ENCODE measurements around the gene ALDH16A1.
A peak's percentile ranks its signal among the peaks of the same experiment; 100 is the strongest.
"Not testable (repeated sequence)": the region's sequence is repeated elsewhere in the genome, so short reads cannot be mapped to it uniquely, and the experiment has no call there.

The ALDH16A1 gene

DNA sequence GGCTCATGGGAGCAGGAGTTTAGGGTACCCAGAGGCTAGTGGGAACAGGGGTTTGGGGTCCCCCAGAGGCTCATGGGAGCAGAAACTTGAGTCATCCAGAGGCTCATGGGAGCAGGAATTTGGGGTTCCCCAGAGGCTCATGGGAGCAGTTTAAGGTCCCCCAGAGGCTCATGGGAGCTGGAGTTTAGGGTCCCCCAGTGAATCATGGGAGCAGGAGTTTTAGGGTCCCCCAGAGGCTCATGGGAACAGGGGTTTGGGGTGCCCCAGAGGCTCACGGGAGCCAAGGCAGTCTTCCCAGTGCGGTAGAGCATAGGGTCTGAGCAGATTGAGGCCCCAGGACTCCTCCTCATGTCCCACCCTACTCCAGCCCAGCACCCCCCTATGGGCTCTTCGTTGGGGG is 12.3 kb downstream of the ALDH16A1 start:
- no peak for DNase-seq

DNA sequence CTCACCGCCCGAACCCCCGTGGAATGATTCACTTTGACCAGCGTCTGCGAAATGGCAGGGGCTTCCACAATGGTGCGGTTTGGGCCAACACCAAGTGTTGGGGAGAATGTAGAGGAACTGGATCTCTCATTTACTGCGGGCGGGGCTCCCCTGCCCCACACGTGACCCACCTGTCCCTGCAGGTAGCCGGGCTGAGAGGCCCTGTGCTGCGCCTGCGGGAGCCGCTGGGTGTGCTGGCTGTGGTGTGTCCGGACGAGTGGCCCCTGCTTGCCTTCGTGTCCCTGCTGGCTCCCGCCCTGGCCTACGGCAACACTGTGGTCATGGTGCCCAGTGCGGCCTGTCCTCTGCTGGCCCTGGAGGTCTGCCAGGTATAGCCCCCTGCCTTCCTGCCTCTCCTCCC is 15.2 kb downstream of the ALDH16A1 start:
- DNase-seq: no peak

DNA sequence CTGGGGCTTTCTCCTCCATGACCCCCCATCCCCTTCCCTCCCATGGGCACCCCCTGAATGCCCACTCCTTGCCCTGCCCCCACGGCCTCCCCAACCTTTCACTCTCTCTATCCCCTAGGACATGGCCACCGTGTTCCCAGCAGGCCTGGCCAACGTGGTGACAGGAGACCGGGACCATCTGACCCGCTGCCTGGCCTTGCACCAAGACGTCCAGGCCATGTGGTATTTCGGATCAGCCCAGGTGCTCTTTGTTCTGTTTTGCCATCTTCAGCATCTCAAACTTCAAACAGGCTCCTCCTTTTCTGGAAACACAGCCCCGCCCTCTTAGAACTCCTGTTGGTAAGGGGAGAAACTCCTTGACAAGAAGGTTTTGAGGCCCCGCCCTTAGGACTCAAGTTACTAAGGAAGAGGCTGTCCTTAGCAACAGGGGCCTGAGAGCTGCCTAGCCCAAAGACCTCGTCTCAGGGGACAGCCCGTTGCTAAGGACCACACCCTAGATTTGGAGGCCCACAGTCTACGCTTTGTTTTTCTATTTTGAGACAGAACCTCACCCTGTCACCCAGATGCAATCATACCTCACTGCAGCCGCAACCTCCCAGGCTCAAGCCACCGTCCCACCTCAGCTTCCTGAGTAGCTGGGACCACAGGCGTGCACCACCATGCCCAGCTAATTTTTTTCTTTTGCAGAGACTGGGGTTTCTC is 15.9 kb downstream of the ALDH16A1 start:
- DNase-seq: no peak

DNA sequence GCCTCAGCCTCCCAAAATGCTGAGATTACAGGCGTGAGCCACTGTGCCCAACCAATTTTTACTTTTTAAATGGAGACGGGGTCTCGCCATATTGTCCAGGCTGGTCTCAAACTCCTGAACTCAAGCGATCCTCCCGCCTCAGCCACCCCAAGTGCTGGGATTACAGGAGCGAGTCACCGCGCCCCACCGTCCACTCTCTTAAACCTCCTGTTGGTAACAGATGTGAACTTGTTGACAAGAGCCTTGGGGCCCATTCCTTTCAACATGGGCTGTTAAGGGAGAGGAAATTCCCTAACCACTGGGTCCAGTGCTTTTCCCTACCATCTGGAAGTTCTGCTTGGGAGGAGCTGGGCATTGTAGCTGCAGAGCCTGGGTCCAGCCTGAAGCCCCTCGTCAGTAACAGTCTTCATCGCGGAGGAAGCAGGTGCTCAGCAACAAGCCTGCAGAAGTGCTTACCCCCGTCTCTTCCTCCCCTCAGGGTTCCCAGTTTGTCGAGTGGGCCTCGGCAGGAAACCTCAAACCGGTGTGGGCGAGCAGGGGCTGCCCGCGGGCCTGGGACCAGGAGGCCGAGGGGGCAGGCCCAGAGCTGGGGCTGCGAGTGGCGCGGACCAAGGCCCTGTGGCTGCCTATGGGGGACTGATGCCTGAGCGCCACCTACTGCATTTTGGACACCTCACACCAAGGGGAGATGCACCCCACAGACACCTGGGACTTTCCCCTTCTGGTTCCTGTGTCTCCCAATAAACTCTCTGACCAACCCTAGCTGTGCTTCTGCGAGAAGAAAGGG is 17.0 kb downstream of the ALDH16A1 start:
- DNase-seq: no peak

DNA sequence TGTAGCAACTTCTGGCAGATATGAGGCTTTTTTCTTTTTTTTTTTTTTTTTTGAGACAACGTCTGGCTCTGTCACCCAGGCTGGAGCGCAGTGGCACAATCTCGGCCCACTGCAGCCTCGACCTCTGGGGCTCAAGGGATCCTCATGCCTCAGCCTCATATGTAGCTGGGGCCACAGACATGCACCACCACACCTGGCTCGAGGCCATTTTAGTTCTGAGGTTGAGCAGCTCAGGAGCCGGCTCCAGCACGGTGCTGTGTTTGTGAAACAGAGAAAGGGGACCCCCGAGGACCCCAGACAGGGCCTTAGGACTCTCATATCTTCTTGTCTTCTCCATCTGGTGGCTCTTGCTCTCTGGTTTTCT is 17.6 kb downstream of the ALDH16A1 start:
- no peak for DNase-seq

DNA sequence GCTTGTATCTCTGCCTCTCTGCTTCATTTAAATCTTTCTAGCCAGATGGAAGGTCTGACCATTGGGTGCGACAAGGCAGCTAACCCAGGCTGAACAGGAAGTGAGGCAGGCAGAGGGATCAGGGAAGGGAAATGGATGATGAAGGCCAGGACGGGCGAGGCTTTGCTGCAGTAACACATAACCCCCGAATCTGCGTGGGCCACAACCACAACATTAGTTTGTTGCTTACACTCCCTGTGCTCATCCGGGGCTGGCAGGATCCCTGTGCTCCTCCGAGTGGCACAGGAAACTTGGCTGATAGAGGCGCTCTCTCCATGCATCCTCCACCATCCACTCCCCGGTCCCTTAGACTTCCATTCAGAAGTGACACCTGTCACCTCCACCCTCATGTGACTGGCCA is 19.9 kb downstream of the ALDH16A1 start:
- no peak for DNase-seq

DNA sequence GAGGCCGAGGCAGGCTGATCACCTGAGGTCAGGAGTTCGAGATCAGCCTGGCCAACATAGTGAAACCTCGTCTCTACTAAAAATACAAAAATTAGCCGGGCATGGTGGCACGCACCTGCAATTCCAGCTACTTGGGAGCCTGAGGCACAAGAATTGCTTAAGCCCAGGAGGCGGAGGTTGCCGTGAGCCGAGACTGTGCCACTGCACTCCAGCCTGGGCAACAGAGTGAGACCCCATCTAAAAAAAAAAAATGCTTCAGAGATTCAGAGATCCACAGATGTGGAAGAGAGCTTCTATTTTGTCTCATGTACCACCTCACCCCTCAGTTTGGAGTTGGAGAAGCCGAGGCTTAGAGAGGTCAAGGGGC is 20.5 kb downstream of the ALDH16A1 start:
- not testable (repeated sequence) for DNase-seq

DNA sequence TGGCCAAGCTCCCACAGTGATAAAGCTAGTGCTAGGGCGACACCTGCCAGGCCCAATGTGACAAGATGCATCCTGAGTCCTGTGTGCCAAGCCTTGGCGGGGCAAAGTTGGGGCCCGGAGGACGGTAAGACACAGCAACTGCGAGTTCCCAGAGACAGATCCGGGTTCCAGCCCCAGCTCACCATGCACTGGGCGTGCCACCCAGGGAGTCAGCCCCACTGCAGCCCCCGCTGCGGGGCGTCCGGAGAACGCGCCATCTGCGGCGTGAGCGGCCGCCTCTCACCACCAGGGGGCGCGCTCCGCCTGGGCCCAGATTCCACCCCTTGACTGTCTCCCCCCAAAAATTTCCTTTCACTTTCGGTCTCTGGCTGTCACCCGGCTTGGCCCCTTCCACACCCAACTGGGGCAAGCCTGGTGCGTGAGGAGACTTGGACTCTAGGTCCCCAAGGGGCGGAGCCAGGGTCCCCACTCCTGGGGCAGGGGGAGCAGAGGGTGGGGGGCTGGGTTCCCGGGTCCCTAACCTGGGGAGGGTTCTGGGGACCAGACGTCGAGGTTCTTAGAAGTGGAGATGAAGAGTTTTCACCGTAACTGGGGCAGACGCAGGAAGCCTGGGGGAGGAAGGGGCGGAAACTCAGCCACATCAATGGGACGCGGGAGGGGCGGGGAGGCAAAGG is 21.0 kb downstream of the ALDH16A1 start, which contains the start of gene FLT3LG:
Gene FLT3LG, plus strand, starts transcription at position 348 of the 674 bp plus-strand sequence. CDS start 425 bp downstream, outside the sequence.
- peak; percentile 63 for DNase-seq

DNA sequence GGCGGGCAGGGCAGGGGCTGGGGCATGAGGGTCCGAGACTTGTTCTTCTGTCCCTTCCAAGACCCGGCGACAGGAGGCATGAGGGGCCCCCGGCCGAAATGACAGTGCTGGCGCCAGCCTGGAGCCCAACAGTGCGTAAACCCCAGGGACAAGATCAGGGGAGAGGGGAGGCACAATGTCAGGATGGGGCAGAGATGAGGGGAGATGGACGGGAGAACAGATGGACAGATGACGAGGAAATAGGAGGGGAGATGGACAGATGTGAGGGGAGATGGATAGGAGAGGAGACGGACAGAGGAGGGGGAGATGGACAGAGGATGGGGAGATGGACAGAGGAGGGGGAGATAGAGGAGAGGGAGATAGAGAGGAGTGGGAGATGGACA is 21.5 kb downstream of the ALDH16A1 start:
- no peak for DNase-seq

DNA sequence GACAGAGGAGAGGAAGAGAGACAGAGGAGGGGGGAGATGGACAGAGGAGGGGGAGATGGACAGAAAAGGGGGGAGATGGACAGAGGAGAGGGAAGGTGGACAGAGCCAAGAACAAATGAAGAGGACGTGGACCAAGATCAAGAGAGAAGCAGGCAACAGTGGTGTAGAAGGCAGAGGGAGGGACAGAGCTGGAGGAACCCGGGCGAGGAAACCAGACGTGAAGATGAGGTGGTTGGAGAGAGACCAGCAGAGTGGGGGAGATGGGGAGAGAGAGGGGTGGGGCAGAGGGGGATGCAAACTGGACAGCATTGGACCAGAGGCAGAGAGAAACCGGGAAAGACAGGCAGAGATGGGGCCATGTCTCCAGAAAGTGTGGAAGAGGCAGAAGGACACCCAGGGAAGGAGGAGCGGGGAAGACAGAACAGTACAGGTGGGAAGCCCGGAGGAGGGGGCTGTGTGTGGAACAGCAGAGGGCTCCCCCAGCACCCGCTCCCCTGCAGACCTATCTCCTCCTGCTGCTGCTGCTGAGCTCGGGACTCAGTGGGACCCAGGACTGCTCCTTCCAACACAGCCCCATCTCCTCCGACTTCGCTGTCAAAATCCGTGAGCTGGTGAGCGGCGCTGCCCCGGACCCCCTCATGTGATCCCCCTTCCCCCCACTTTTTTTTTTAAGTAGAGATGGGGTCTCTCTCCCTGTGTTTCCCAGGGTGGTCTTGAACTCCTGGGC is 22.3 kb downstream of the ALDH16A1 start:
- DNase-seq: no peak

DNA sequence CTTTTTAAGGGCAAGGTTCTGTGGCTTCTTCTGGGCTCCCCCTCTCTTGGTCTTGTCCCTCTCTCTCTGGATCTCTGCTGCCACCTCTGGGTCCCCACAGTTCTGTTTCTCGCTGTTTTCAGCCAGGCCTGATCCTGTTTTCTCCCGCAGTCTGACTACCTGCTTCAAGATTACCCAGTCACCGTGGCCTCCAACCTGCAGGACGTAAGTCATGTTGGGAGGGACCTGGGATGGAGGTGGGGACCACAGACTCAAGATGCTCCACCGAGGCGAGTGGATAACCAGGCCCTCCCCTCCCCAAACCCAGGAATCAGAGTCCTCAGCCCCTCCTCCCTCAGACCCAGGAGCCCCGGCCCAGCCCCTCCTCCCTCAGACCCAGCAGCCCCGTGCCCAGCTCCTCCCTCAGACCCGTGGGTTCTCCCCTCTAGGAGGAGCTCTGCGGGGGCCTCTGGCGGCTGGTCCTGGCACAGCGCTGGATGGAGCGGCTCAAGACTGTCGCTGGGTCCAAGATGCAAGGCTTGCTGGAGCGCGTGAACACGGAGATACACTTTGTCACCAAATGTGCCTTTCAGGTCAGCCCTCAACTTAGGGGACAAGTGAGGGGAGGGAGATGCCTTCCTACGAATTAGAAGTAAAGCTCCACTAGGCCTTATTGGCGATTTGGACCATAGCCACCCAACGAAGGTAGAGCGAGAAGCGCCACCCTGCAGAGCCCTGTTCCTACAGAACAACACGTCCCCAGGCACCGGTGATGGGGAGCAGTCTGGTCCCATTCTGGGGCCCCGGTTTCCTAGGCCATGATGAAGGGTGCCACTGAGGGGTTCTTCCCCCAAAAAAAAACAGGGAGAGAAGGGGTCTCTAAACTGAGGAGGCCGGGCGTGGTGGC is 23.2 kb downstream of the ALDH16A1 start:
- peak; percentile 24 for DNase-seq

DNA sequence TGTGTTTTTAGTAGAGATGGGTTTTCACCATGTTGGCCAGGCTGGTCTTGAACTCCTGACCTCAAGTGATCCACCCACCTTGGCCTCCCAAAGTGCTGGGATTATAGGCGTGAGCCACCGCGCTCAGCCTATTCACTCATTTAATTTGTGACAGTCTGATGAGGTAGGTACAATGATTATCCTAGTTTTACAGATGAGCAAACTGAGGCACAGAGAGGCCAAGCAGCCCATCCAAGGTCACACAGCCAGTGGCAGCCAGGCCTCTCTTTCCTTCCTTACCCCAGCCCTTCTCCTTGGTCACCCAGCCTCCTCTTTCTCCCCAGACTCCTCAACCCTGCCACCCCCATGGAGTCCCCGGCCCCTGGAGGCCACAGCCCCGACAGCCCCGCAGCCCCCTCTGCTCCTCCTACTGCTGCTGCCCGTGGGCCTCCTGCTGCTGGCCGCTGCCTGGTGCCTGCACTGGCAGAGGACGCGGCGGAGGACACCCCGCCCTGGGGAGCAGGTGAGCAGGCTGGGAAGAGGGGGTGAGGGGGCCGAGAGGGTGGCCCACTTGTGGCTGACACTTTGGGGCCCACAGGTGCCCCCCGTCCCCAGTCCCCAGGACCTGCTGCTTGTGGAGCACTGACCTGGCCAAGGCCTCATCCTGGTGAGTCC is 27.1 kb downstream of the ALDH16A1 start:
- DNase-seq: no peak

DNA sequence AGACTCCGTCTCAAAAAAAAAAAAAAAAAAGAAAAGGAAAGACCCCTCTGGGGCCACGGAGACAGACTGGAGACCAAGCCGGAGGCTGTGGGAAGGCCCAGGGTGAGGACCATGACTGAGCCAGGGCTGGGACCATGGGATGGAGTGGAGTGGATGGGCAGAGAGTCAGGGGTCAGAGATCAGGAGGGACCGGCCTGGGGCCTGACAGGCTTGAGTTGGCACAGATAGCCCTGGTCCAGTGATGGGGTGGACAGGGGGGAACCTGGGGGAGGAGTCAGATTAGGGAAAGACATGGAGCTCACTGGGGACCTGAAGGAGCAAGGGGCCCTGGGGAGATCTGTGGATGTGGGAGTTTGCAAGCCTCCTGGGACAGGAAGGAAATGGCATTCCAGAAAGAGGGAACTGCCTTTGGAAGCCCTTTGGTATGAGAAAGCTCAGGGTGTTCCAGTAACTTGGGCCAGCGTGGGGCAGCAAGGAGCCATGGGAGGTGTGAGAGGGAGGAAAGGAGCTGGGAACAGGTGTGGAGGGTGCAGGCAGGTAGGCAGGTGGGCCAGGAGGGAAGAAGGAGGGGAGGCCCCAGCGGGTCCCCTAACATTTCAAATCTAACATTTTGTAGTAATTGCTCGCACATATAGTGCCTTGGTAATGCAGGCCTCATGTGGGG is 28.1 kb downstream of the ALDH16A1 start:
- no peak for DNase-seq

DNA sequence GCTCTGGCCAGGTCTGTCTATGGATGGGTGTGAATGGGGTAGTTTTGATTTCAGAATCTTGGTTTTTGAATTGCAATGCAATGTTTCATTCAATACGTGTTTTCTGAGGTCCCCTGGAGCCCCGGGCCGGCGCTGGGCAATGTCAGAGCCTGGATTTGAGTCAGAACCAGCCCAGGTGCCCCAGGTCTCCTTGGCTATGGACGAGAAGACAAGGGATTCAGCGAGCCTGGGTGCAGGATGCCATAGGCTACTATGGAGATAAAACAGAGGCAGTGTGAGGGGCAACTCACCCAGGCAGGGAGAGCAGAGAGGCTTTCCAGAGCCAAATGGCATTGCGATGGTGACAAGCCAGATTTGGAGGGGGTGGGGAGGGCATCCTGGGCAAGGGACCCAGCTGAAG is 33.2 kb downstream of the ALDH16A1 start:
- DNase-seq: no peak

DNA sequence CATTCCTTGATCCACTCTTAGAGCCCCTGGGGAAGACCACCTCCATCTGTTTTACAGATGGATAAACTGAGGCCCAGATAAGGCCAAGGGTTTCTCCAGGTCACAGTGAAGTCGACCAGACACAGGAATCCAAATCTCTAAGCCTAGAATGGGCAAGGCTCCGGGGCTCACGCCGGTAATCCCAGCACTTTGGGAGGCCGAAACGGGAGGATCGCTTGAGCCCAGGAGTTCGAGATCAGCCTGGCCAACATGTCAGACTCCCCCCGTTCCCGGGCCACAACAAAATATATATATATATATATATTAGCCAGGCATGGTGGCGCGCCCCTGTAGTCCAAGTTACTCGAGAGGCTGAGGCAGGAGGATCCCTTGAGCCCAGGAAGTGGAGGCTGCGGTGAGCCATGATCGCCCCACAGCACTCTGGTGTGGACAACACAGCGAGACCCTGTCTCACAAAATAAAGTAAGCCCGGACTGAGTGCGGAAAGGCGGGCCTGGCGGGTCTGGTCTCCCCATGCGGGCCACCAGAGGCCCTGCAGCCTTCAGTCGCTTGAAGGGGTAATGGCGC is 33.8 kb downstream of the ALDH16A1 start:
- DNase-seq: no peak

DNA sequence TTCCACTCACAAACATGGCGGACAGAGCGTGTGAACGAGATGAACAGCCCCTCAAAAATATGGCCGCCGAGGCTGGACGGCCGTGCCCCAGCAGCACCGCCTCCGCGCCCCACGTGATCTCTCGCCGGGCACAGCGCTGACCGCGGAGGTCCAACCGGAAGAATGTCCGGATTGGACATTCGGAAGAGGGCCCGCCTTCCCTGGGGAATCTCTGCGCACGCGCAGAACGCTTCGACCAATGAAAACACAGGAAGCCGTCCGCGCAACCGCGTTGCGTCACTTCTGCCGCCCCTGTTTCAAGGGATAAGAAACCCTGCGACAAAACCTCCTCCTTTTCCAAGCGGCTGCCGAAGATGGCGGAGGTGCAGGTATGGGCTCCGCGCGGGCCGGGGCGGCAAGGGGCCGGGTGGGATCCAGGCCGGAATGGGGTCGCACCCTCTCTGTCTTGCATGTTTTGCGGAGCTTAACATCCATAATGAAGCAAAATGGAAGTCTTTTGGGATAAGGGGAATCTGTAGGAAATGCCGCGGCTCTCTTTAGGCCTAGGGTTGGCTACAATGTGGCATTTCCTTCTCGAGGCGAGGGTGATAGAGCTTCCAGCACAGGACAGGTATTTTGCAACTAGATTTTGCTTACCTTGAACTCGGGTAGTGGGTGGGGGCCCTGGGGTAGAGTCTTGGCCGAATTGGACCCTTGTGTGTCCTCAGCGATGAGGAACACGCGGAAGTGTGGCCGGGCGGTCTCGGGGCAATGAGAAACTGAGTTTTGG is 34.4 kb downstream of the ALDH16A1 start, which contains the start of gene RPL13A:
Gene RPL13A, plus strand, starts transcription at position 332 of the 769 bp plus-strand sequence. Its CDS starts 22 bp downstream, at position 354.
- DNase-seq: peak; percentile 98

DNA sequence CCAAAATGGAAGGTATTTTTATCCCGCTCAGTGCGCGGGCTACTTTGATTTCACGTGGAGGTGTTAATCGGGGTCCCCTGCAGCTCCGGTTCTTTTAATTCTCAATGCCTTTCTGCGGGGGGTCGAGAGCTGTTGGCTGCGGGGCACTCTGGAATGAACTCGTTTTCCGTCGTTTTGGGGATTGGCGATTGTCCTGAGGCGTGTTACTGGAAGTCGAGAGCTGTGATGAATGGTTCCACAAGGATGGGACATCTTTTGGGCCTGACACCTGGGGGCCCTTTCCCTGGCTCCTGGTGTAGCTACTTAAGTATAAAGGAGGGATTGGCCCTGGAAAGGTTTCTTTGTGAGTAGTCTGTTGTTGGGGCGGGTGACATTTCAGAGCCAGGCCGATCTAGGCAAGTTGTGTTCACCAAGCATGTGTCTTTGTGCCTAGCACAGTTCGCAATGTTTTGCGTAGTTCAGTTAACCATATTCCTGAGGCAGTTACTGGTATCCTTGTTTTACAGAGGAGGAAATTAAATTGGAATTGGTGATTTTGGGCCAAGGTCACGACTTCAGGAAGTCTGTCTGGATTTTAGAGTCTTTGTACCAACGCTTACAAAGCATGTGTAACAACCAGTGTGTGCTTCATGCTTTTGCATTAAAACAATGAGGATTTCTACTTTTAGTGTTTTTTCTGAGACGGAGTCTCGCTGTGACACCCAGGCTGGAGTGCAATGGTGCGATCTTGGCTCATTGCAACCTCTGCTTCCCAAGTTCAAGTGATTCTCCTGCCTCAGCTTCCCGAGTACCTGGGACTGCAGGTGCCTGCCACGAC is 35.2 kb downstream of the ALDH16A1 start:
- no peak for DNase-seq

DNA sequence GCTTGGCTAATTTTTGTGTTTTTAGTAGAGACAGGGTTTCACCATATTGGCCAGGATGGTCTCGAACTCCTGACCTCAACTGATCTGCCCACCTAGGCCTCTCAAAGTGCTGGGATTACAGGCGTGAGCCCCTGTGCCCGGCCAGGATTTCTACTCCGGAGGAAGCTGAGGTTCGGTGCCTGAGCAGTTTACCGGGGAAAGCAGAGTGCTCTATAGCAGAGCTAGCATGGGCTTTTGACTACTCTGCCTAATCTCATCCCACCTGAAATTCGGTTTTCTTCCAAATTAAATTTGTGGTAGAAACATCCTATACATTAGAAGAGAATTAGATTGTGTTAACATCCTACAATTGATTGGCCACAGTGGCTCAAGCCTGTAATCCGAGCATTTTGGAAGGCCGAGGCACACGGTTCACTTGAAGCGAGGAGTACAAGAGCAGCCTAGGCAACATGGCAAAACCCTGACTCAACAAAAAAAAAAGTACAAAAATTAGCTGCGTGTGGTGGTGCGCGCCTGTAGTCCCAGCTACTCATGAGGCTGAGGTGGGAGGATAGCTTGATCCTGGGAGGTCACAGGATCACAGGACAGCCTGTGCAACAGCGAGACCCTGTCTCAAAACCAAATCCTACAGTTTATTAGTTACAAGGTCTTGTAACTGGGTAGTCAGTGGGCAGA is 36.0 kb downstream of the ALDH16A1 start:
- DNase-seq: no peak
